C4-2B (cell line): ENCODE measurements around the gene EVA1A.

ENCODE experiments used
- CTCF ChIP-seq: fragments of 450-650 bp; conservative IDR thresholded peaks from 2 replicates; pipeline ENCODE4 v1.5.1; 2017; ENCODE audit warnings: mild to moderate bottlenecking
- ZFX ChIP-seq: fragments of 450-650 bp; IDR thresholded peaks from 2 replicates; pipeline ENCODE4 v1.6.1; 2017

- TF ChIP-seq CTCF (no peak), ZFX (no peak)
These were observed 28.8 kb upstream of the EVA1A start for GRCh38 chr2:75589391-75590105.
